NCI-H524 (cell line): ENCODE data around the gene PPCDC.

ENCODE experiments used
- DNase-seq, 2 experiments: peaks; one replicate each; lab custom pipeline; 2025; lab: John Stamatoyannopoulos, UW

Gene PPCDC, protein sequence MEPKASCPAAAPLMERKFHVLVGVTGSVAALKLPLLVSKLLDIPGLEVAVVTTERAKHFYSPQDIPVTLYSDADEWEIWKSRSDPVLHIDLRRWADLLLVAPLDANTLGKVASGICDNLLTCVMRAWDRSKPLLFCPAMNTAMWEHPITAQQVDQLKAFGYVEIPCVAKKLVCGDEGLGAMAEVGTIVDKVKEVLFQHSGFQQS

DNA sequence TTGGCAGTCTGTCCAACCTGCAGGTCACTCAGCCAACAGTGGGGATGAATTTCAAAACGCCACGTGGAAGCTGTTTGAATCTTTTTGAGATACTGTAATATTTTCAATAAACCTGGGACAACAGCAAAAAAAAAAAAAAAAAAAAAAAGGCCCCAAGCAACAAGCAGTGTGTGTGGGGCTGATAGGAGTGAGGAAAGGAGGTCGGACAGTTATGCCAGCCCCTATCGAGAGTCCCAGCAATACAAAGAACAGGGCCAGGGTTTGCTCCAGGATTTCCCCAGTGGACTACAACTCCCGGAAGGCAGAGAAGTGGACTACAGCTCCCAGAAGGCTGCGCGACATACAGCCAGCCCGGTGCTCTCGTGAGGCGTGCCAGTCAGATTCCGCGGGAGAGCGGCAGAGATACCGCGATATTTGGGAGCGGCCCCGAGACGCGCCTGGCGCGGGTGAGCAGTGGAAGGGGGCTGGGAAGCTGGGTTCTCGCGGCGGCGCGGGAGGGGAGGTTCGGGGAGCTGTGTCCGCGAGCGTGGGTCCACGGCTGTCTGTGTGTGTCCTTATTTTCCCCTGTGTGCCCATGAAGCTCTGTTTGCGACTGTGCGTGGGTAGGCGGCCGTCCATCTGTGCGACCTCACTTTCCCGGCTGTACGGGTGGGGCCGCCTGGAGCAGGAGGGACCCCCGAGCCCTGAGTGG is at the start of gene PPCDC:
TSS of gene PPCDC (plus strand) at position 410 of the 691 bp plus-strand sequence. CDS start 4,729 bp downstream, outside the sequence.
- DNase-seq: peak; percentile 96 to 98

DNA sequence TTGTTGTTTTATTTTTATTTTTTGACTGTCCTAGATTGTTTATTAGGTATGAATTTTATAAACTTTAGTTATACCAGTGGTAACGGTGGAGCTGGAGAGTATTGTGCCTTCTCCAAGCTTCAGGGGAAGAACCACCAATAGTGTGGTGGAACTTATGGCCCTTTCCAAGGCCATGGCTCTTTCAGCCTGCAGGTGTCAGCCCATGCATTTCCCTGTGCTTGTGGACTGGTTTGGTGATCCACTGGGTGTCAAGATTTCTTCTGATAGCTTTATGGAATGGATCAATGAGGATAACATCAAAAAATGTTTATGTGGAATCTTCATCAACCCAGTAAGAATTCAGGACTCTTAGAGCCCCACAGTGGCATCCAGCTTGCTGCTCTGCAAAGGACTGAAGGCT is 47.2 kb upstream of the PPCDC start:
- DNase-seq: no peak

DNA sequence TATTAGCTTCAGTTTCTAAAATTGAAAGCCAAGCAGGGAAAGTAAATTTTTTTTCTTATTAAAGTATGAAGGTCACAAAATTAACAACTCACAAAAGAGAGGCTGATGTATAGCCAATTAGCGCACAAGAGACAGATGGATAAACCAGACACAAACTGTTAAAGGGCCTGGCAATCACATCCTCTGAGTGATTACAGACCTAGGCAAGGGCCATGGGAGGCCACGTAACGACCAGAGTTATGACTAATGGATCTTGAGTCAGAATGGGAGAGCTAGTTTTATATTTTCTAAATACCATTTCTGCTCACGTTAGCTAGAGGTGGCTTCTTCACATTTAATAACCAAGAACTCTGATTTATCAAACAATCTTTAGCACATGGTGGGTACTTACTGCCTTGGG is 45.8 kb upstream of the PPCDC start:
- no peak for DNase-seq

DNA sequence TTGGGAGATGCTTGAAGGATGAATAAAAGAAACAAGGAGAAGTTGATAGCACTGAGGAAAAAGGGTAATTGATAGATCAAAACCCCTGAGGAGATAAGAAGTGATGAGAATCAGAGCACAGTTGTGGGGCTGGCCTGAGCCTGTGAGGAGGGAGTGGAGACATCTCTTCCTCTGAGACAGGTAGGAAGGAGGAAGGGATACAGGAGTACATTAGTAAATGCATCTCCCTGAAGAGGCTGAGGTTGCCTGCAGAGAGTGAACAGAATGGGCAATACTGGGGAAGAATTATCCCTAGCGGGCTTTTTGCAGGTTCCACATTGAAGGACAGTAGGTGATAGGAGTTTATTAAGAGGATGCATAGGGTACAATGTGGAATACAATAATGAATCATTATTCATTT is 45.3 kb upstream of the PPCDC start:
- DNase-seq: no peak

DNA sequence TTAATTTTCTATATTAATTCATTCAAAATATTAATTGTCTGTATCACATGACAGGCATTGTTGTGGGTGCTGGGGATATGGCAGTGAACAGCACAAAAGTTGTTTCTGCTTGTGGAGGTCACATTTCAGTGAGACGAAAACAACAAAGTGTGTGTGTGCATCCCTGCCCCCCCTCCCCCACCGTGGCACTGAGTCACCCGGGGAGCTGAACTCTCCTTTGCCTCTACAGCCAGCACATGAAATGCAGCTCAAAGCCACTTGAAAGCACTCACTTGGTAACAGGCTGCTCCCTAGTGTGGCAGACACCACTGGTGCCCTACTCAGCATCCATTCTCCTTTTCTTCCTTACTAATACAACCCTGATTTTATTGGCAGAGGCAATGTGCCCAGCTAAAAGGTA is 44.9 kb upstream of the PPCDC start:
- peak in 1 of 2 experiments; percentile 18 for DNase-seq

DNA sequence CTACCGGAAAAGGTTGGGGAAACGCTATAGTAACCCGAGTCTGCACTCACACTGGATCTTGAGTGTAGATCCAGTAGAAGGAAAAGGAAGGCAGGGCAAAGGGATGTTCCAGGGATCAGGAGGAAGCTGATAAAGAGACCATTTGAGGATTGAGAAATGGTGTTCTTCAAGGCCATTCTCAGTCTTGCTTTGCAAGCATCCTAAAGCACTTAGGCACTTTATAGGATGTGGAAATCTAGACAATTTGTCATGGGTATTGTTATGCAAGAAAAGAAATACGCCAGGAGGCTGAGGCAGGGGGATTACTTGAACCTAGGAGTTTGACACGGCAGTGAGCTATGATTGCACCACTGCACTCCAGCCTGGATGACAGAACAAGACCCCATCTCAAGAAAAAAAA is 41.2 kb upstream of the PPCDC start:
- DNase-seq: no peak

DNA sequence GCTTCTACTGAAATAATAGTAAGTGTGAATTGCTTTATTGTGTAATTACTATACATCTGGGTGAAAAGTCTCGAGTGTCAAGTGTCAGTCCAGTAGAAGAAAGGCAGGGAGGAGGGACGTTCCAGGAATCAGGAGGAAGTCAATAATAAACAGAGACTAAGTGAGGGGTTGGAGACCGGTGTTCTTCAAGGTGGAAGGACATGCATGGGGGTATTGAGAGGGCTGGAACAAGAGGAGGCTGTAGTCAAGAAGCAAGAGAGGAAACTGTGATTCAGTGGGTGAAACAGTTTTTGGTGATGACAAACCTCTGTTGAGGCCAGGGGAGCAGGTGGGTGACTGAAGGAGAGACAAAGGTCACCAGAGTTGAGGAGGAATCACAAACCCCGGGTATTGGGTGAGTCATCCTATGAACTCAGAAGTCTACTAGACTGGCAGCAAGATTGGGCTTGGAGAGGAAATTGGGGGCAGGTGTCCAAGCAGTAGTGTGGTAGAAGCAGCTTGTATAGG is 39.6 kb upstream of the PPCDC start:
- no peak for DNase-seq

DNA sequence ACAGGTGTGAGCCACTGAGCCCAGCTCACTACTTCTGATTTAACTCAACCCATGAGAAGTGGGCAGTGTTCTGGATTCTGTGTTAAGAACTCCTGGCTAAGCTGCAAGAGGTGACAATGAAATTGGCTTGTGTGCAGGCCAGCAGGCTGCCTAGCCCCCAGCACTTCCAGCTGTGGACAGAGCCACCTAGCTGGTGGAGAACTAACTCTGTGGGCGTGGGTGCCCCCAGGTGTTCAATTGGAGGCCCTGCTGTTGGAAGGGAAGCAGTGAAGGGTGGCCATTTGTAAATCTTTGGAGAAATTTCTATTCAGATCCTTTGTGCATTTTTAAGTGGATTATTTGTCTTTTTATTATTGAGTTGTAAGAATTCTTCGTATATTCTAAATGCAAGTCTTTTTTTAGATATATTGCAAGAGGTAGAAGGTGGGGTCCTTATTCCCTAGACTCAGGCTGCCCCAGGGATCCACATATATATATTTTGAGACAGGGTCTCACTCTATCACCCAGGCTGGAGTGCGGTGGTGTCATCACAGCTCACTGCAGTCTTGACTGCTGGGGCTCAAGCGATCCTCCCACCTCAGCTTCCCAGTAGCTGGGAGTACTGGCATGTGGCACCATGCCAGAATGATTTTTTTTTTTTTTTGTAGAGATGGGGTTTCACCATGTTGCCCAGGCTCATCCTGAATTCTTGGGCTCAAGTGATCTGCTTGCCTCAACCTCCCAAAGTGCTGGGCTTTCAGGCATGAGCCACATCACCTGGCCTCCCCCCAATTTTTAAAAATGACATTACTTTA is 35.2 kb upstream of the PPCDC start:
- peak; percentile 56 to 75 for DNase-seq

DNA sequence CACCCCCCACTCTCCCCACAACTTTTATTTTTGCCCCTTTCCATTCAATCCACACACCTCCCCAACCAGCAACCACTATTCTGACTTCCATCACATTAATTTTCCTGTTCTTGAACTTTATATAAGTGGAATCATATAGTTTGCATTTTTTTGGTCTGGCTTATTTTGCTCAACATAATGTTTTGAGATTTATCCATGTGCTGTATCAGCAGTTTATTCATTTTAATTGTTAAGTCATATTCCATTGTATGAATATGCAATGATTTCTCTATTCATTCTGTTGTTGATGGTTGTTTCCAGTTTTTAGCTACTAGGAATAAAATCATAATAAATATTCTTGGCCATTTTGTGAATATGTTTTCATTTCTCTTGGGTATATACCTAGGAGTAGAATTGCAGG is 33.9 kb upstream of the PPCDC start:
- no peak for DNase-seq

DNA sequence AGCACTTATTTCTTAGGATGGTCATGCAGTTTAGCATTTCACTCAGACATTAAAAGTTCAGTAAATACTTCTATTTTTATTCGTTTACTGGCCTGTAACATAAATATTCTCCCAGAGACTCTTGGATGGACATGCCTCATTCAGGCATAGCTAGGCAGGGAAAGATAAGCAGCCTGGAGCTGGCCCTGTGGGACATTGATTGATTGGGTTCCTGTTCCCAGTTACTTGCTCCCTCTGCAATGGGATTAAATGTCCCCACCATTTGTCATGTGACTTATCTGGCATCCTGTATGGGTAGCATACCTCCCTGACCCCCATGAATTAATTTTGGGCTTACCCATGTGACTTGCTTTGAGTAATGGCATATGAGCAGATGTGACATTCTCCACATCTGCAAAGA is 30.8 kb upstream of the PPCDC start:
- no peak for DNase-seq

DNA sequence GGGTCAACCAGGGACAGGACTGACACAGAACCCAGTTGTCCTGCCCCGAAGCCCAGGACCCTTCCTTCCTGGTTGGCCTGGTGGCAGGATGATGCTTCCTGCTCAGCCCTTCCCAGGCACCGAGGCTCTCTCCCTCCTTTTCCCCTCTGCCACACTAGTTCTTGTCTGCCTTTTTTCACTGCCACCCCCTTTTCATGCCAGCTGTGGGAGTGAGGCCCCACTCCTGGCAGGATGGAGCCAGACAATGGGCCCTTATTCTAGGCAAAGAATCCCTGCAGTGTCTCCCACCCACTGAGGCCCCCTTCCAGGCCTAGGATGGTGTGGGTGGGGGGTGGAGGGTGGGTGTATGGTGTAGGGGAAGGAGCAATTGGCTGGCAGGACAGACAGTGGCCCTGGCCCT is 29.2 kb upstream of the PPCDC start:
- DNase-seq: no peak

DNA sequence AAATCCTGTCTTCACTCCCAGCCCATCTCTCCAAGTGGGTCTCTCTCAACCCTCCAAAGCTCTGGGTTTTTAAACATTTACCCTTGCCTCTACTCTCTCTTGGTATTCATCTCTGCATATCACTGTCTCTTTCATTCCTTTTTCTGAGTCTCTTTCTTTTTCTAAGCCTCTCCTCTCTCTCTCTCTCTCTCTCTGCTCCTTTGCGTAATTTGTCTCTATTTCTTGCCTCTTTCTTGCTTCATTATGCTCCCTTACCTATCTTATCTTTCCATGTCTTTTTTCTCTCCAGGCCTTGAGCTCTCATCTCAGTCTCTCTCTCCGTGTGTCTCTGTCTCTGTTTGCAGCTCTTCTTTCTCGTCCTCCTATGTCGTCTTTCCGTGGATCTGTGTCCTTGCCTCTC is 28.7 kb upstream of the PPCDC start:
- no peak for DNase-seq

DNA sequence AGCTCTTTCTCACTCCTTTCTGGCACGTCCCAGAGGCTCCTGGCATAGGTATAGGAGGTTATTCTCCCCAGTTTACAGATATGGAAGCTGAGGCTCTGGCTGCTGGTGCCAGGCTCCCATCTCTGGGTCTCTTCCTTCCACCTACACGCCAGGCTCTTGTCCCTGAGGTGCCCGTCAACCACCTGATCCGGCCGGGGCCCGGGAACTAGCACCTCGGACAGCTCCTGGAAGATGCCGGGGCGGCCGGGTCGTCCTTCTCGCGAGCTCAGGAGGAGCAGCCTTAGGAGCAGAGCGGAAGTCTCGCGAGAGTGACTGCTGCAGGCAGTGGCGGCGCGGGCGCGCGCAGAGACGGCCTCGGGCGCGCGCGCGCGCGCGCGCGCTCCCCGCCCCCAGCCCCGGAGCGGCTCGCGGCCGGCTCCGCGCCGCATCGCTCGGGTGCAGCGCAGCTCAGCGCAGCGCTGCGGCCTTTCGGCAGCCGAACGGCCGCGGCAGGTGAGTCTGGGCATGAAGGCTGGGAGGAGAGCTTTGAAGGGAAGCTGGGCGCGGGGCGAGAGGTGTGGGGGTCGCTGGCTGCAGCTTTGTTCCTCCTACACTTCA is 28.1 kb upstream of the PPCDC start, which contains the start of gene SCAMP5:
TSS of gene SCAMP5 (plus strand) at position 382 of the 597 bp plus-strand sequence. CDS start 16,277 bp downstream, outside the sequence.
- peak; percentile 96 to 99 for DNase-seq

DNA sequence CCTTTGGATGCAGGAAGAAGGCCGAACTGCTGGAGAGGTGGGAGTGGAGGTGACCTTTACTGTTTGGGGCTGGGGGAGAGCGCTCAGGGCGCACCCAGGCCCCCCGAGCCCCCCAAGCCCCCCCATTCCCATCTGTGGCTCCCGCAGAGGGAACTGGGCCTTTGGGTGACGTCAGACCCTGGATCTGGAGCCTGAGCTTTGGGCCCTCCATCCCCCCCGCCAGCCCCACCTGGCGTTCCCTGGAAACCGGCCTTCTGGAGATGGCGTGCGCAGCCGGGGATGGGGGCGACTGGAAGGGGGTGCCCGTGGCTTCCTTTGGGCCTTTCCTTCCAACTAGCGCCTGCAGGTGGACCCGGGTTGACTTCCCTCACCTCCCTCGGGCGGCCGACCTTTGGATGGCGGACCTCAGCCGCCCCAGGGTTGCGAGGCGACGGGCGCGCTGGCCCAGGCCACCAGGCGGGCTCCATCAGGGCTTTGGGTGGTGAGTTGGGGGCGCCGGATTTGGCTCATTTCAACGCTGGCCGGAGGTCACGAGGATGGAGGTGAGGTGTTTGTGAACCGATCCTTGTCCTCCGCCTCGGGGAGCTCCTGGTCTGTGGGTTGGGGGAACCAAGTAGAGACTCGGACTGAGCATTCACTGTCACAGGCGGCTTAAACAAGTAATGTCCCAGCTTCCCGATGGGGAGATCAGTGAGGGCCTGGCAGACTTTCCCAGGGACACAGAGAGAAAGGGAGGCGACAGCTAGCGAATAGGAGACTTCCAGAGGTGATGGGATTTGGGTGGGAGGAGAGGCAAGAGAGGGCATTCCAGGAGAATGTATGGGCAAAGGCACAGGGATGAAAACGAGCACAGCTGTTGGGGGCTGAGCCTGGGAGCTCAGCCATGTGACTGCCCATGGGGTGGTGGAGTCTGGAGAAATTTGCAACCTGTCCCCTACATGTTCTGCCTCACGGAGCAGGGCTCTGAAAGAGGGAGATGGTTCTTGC is 27.3 kb upstream of the PPCDC start:
- peak; percentile 85 to 89 for DNase-seq

DNA sequence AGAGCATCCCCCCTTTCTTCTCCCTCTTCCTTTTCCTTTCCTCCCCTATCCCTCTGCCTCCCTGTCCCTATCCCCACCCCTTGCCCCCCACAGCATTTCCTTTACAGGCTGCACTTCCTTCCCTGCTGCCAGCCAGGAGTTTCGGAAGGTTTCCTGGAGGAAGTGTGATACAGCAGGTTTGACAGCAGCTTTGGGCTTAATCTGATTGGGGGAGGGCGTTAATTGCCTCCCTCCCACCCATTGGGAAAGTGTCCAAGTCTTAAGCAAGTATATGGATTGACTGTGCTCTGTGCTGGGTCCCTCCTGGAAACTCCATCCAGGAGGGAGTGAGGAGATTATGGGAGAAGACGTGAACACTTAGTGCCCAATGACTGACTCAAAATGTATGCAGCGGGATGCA is 26.2 kb upstream of the PPCDC start:
- no peak for DNase-seq

DNA sequence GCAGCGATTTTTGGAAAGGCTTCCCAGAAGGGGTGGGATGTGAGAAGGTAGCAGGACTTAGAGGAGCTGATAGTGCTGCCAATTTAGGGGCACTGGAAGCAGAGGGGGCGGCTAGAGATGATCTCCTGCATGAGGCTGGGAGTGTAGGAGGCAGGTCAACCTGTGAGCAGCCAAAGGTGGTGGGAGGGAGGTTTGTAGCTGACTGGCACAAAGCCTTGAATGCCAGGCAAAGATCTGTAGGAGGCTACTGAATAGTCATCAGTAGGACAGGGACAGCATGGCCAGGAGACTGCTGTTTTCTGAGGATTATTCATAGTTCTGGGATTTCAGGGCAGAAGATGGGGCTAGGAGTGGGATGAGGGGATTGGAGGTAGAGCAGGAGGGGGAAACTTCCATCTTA is 25.8 kb upstream of the PPCDC start:
- DNase-seq: no peak

DNA sequence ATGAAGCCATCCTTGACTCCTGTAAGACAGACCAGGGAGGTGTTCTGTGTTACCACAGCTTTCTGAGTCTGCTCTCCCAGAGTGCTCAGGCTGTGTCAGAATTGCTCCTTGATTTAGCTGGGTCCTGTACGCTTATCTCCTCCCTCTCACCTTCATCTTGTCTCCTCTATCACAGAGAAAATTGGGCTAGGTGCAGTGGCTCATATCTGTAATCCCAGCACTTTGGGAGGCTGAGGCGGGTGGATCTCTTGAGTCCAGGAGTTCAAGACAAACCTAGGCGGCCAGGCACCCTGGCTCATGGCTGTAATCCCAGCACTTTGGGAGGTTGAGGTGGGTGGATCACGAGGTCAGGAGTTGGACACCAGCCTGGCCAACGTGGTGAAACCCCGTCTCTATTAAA is 22.1 kb upstream of the PPCDC start:
- no peak for DNase-seq

DNA sequence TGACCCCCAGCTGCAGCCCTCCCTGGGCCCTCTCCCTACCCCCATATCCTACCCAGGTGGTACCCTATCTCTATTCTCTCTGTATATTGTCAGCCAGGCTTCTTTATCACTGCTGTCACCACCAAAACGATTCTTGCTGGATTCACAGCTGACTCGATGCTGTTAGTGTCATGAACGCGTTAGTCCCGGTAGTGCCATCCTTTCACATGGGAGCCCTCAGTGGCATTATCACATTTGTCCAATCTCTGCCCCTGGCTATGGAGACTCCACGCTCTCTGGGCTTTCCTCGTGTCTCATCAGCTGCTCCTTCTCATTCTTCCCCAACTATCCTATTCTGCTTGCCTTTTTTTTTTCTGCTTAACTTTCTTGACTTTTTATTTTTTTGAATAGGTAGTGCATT is 21.0 kb upstream of the PPCDC start:
- DNase-seq: no peak

DNA sequence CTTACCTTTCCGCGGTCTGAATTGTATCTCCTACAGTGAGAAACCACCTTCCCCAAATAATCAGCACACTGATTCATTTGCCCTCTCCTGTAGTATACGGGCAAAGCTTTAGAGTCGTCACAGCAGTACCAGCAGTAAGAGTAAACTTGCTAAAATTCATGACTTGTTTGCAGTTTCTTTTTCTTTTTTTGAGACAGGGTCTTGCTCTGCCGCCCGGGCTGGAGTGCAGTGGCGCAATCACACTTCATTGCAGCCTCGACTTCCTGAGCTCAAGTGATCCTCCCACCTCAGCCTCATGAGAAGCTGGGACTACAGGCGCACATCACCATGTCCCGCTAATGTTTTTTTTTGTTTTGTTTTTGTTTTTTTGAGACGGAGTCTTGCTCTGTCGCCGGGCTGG is 16.2 kb upstream of the PPCDC start:
- no peak for DNase-seq

DNA sequence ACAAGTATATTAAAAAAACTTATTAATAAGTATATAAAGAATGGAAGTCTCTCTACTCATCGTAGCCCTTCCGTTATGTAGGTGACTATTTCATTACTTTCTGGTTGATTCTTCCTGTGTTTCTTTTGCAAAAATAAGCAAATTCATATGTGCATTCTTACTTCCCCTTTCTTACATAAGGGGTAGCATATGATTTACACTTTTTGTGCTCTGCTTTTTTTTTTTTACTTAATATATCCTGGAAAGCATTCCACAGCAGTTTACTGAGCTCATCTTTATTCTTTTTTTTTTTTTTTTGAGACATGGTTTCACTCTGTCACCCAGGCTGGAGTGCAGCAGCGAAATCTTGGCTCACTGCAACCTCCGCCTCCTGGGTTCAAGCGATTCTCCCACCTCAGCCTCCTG is 15.2 kb upstream of the PPCDC start:
- no peak for DNase-seq
